Measurements from ENCODE around the gene STK10.
"Not testable (repeated sequence)": the region's sequence is repeated elsewhere in the genome, so short reads cannot be mapped to it uniquely, and the experiment has no call there.

GRCh38 chr5:172155101-172155500 is 32.9 kb downstream of the STK10 start:
- TF ChIP-seq CTCF (optimal IDR thresholded peaks at IDR 0.05 in 1 of 3, IDR thresholded peaks at IDR 0.05 in 1 of 3, conservative IDR thresholded peaks at IDR 0.05 in 1 of 3; ENCODE audit: extremely low read depth in 1 of 3, insufficient read depth in 2 of 3, low read length in 3 of 3); EZH2 (IDR thresholded peaks at IDR 0.05; ENCODE audit: low read length): not testable (repeated sequence)
